ENCODE data around the gene GPR78. TPM values are rescaled to one million over a fixed set of nuclear protein-coding genes. Genes with fewer than 3 reads are reported as not detected.
A peak's percentile ranks its signal among the peaks of the same experiment; 100 is the strongest.

GPR78 gene
- total RNA-seq, 1 experiment from 2014 or later: 3.4 TPM

DNA sequence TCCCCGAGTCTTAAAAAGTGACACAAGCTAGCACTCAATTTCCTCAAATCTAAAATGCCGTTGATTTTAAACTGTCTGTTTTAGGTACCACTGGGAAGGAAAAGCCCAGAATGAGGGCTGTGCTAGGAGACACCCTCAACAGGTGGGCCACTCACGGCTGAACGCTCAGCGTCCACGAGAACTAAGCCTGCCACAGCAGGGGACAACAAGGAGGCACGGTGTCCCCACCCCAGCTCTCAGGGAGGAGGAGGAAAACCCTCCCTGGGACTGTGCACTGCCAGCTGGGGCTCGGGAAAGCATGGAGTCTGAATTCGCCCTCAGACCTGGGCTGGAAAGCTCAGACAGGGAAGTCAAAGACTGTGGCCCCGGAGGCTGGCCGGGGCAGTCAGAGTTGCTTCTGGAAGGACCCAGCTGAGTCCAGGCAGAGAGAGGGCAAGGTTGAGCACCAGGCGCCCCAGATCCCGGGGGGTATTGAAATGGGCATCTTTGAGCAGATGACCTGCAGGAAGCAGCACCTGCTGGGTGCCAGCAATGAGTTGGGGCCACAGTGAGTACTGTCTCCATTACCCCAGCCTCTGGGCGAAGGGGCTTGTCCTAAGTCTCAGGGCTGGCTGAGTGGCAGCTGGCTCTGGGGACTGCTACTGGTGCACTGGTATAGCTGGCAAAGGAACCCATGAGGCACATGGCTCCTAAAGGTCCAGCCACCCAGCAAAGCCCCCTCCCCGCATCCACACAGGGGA, 11.6 kb downstream of the GPR78 start:
- H3K79me1 ChIP-seq (ENCODE audit: insufficient read depth, low read depth, low read length, poor library complexity, severe bottlenecking): no peaks in the 10 kb centered on the region
- no CpG with 5 or more reads among the region's 15 CpGs for WGBS (ENCODE audit: extremely low coverage, insufficient read length, low lambda C conversion rate)
- no peak overlapping the region for H3K27ac ChIP-seq (ENCODE audit: insufficient read length, low read depth, low read length)
- no peak overlapping the region for H2AFZ ChIP-seq (ENCODE audit: low read length)
- no peak overlapping the region for H2BK20ac ChIP-seq (ENCODE audit: low read depth, low read length, poor library complexity, severe bottlenecking)
- no peak overlapping the region for H4K8ac ChIP-seq (replicated peaks; ENCODE audit: insufficient read length, low read depth, low read length)
- peaks cover 0 to 2% (median 0%) of the 10 kb centered on the region in 3 experiments; a peak in 2 of 7 replicates for H3K36me3 Mint-ChIP-seq (ENCODE audit: insufficient read depth in 1 of 3, low read depth in 3 of 3)
- no peak overlapping the region for H3K14ac ChIP-seq (ENCODE audit: insufficient read depth, low read length)
- no peak overlapping the region for H3K4ac ChIP-seq (ENCODE audit: low read depth, low read length)
- TF ChIP-seq, protein P1, sequence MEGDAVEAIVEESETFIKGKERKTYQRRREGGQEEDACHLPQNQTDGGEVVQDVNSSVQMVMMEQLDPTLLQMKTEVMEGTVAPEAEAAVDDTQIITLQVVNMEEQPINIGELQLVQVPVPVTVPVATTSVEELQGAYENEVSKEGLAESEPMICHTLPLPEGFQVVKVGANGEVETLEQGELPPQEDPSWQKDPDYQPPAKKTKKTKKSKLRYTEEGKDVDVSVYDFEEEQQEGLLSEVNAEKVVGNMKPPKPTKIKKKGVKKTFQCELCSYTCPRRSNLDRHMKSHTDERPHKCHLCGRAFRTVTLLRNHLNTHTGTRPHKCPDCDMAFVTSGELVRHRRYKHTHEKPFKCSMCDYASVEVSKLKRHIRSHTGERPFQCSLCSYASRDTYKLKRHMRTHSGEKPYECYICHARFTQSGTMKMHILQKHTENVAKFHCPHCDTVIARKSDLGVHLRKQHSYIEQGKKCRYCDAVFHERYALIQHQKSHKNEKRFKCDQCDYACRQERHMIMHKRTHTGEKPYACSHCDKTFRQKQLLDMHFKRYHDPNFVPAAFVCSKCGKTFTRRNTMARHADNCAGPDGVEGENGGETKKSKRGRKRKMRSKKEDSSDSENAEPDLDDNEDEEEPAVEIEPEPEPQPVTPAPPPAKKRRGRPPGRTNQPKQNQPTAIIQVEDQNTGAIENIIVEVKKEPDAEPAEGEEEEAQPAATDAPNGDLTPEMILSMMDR (conservative IDR thresholded peaks at IDR 0.05): no peak
- H4K20me1 ChIP-seq (ENCODE audit: control insufficient read depth, insufficient read depth, insufficient read length): no peaks in the 10 kb centered on the region
- H3K4me1 Mint-ChIP-seq: peaks cover 37 to 45% of the 10 kb centered on the region in 2 experiments
- H2BK5ac ChIP-seq (ENCODE audit: insufficient read length, low read length): no peak overlapping the region
- peak overlapping the region in 1 of 2 experiments; percentile 73; a peak in 2 of 5 replicates for H3K4me3 Mint-ChIP-seq
- no peak overlapping the region for H2AK5ac ChIP-seq (ENCODE audit: insufficient read length, low read length)
- no peak overlapping the region for H2BK120ac ChIP-seq (ENCODE audit: low read depth, low read length, poor library complexity, severe bottlenecking)
- no peak overlapping the region for H3K4me2 ChIP-seq (ENCODE audit: insufficient read depth, insufficient read length, low read length)
- H3K9ac ChIP-seq (ENCODE audit: extremely low read depth, insufficient read length, low read length): no peak overlapping the region
- H3K9me3 Mint-ChIP-seq: no peaks in the 10 kb centered on the region
- no peak overlapping the region for H2BK12ac ChIP-seq (ENCODE audit: insufficient read length, low read depth, low read length)
- H3K4me1 ChIP-seq (ENCODE audit: insufficient read depth, low read length): no peaks in the 10 kb centered on the region; the same call in 1 of the 2 replicates
- H3K18ac ChIP-seq (ENCODE audit: insufficient read length, low read depth, low read length): no peak overlapping the region
- no peaks in the 10 kb centered on the region for H3K27me3 ChIP-seq (ENCODE audit: insufficient read depth, low read length)
- H2BK15ac ChIP-seq (ENCODE audit: low read depth, low read length): no peak overlapping the region
- H3T11ph ChIP-seq (ENCODE audit: low read length): no peak overlapping the region
- H3K79me2 ChIP-seq (ENCODE audit: insufficient read depth, low read length): no peaks in the 10 kb centered on the region
- H3K23ac ChIP-seq (ENCODE audit: insufficient read length, low read depth, low read length): no peak overlapping the region
- peaks cover 9% of the 10 kb centered on the region for H3K27me3 Mint-ChIP-seq (ENCODE audit: low read depth)
- H3K23me2 ChIP-seq (ENCODE audit: insufficient read length, low read depth, low read length, poor library complexity, severe bottlenecking): peaks cover 8% of the 10 kb centered on the region
- H3K56ac ChIP-seq (ENCODE audit: insufficient read length, low read depth, low read length): no peak overlapping the region
- DNase-seq: no peak
- no peak overlapping the region for H4K91ac ChIP-seq (ENCODE audit: insufficient read length, low read depth, low read length)
- no peak overlapping the region for H4K5ac ChIP-seq (ENCODE audit: insufficient read length, low read depth, low read length)
- peak overlapping the region in 1 of 3 experiments; percentile 57; a peak in 1 of 7 replicates for H3K27ac Mint-ChIP-seq
- H3K9me3 ChIP-seq (ENCODE audit: control insufficient read depth, low read depth, low read length): no peaks in the 10 kb centered on the region
